ENCODE measurements around the gene RBFOX2. TPM values are rescaled to one million over a fixed set of nuclear protein-coding genes. Genes with fewer than 3 reads are reported as not detected.
"Not testable (repeated sequence)": the region's sequence is repeated elsewhere in the genome, so short reads cannot be mapped to it uniquely, and the experiment has no call there.

RBFOX2 gene
- total RNA-seq, 1 experiment from 2014 or later = 144 TPM

DNA sequence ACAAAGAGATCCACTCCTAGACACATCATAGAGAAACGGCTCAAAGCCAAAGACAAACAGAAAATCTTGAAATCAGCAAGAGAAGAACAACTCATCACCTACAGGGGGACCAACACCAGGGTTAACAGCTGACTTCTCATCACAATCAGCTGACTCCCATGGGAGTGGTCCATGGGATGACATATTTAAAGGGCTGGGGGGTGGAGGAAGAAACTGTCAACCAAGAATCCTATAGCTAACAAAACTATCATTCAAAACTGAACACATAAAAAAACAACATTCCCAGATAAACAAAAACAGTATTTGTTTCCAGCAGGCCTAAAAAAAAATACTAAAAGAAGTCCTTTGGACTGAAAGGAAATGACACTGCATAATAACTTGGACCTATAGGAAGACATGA, 224.2 kb downstream of the RBFOX2 start:
- no peaks in the 10 kb centered on the region for H3K9me3 ChIP-seq (replicated peaks)
- no peak overlapping the region for H3K27ac ChIP-seq
- H3K27me3 ChIP-seq (replicated peaks) = no peaks in the 10 kb centered on the region
- no peak overlapping the region for H3K4me3 ChIP-seq
- peaks cover 6% of the 10 kb centered on the region for H3K4me1 ChIP-seq (replicated peaks)
- no peak for DNase-seq (ENCODE audit: low read depth in 1 of 2, low spot score in 2 of 2)
- H3K36me3 ChIP-seq = peaks cover 69% of the 10 kb centered on the region

DNA sequence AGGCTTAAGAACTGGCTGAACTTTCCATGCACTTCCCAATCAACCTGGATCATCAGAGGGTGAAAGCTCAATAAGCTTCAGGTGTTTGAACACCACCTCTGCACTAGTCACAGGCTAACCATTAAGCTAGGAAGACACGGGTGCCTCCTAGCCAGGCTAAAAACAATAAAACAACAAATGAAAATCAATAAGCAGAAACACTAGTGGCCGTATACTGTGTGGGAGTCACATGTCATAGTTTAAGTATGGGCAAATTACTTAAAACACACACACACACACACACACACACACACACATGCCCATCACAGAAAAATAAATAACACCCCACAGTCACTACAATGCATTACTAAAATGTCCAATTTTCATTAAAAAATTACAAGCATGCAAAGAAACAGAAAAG, 225.7 kb downstream of the RBFOX2 start:
- H3K4me3 ChIP-seq = no peak overlapping the region
- no peaks in the 10 kb centered on the region for H3K27me3 ChIP-seq (replicated peaks)
- no peak for DNase-seq (ENCODE audit: low read depth in 1 of 2, low spot score in 2 of 2)
- H3K9me3 ChIP-seq (replicated peaks) = no peaks in the 10 kb centered on the region
- H3K36me3 ChIP-seq = peaks cover 60% of the 10 kb centered on the region
- H3K4me1 ChIP-seq (replicated peaks) = peaks cover 6% of the 10 kb centered on the region
- no peak overlapping the region for H3K27ac ChIP-seq

DNA sequence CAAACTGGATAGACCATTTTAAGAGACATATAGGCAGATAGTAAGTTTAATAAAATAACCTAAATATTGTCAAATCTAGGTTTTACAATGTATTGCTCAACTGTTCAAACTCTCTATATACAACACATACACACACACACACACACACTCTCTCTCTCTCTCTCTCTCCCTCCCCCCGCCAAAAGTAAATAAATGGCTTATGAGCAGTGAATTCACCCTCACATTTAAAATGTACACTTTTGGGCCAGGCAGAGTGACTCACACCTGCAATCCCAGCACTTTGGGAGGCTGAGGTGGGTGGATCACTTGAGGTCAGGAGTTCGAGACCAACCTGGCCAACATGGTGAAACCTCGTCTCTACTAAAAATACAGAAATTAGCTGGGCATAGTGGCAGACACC, 227.3 kb downstream of the RBFOX2 start:
- not testable (repeated sequence) for H3K9me3 ChIP-seq (replicated peaks); H3K27me3 ChIP-seq (replicated peaks); DNase-seq (ENCODE audit: low read depth in 1 of 2, low spot score in 2 of 2); H3K4me3 ChIP-seq; H3K27ac ChIP-seq; H3K4me1 ChIP-seq (replicated peaks)
- H3K36me3 ChIP-seq = peaks cover 62% of the 10 kb centered on the region

DNA sequence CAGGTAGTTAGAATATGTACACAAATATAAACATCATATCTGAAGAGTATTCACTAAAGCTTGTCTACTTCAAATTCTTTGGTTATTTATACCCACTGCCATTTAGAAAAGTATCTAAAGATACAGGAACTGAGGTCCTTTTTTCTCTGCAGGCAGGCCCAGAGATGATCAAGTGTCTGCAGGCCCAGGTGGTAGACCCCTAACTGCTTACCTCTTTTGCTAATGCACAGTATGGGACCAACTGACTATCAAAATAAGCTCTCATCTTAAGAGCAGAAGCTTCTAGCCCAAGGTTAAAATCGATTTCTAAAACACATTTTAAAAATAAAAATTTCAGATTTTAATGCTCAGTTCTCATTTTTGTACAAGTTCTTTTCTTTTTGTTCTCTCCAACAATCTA, 229.5 kb downstream of the RBFOX2 start:
- Histone ChIP-seq H3K27ac (no peak overlapping the region), H3K4me3 (no peak overlapping the region), H3K27me3 (replicated peaks) (no peaks in the 10 kb centered on the region), H3K4me1 (replicated peaks) (peaks cover 6% of the 10 kb centered on the region), H3K9me3 (replicated peaks) (no peaks in the 10 kb centered on the region), H3K36me3 (peaks cover 42% of the 10 kb centered on the region)
- no peak for DNase-seq (ENCODE audit: low read depth in 1 of 2, low spot score in 2 of 2)

DNA sequence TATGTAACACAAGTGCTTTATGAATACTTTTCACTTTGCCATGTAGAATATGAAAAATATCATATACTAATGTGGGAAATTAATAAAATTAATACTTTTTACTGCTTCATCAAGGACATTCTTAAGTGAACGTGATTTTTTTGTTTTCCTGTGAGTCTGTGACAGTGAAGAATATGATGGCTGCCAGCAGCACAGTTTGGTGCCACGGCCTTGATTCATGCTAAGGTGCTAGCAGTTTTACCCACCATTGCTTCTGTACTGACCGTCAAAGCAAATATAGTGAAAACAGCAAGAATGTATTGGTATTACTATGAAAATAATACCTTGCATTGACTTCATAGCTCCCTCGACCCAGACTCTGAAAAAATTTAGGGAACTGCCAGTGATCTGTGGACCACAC, 231.2 kb downstream of the RBFOX2 start:
- Histone ChIP-seq H3K36me3 (peaks cover 30% of the 10 kb centered on the region), H3K27me3 (replicated peaks) (no peaks in the 10 kb centered on the region), H3K4me3 (no peak overlapping the region), H3K27ac (no peak overlapping the region), H3K9me3 (replicated peaks) (no peaks in the 10 kb centered on the region), H3K4me1 (replicated peaks) (peaks cover 6% of the 10 kb centered on the region)
- no peak for DNase-seq (ENCODE audit: low read depth in 1 of 2, low spot score in 2 of 2)

DNA sequence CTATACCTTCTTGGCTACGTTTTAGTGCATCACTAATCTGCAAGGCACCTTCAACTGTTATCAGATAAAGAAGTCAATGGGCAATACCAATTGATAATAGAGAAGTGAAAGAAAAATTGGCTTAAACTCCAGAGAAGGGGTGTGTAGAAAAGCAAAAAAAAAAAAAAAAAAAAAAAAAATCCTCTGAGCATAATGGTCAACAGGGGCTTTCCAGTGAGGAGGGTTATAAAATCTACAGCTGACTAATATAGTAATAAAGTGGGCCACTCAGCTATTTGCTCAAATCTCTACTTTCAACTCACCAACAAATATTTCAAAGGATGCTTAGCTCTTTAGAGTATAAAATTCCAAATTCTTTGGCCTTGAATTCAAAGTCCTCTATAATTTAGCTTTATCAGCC, 233.1 kb downstream of the RBFOX2 start:
- no peak for DNase-seq (ENCODE audit: low read depth in 1 of 2, low spot score in 2 of 2)
- H3K4me1 ChIP-seq (replicated peaks) = no peaks in the 10 kb centered on the region
- H3K36me3 ChIP-seq = peaks cover 29% of the 10 kb centered on the region
- no peaks in the 10 kb centered on the region for H3K9me3 ChIP-seq (replicated peaks)
- no peak overlapping the region for H3K4me3 ChIP-seq
- no peak overlapping the region for H3K27ac ChIP-seq
- no peaks in the 10 kb centered on the region for H3K27me3 ChIP-seq (replicated peaks)

DNA sequence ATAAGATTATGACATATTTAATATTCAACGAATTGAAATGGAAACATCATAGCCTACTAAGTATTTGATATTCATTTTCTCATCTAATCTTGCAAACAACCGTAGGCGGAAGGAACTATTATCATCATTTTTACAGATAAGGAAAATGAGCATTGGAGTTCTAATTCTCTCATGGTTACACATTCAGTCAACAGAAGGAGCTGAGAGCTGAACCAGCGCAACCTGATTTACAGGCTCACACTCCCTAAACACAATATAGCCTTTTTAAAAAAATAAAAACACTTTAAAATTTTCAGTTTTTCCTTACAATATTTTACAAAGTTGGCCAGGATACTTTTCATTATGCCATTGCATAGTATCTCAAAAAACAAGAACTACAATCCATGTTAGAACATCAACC, 236.1 kb downstream of the RBFOX2 start:
- H3K4me1 ChIP-seq (replicated peaks) = no peaks in the 10 kb centered on the region
- H3K4me3 ChIP-seq = no peak overlapping the region
- H3K27ac ChIP-seq = no peak overlapping the region
- H3K36me3 ChIP-seq = peaks cover 26% of the 10 kb centered on the region
- H3K27me3 ChIP-seq (replicated peaks) = no peaks in the 10 kb centered on the region
- no peaks in the 10 kb centered on the region for H3K9me3 ChIP-seq (replicated peaks)
- no peak for DNase-seq (ENCODE audit: low read depth in 1 of 2, low spot score in 2 of 2)

DNA sequence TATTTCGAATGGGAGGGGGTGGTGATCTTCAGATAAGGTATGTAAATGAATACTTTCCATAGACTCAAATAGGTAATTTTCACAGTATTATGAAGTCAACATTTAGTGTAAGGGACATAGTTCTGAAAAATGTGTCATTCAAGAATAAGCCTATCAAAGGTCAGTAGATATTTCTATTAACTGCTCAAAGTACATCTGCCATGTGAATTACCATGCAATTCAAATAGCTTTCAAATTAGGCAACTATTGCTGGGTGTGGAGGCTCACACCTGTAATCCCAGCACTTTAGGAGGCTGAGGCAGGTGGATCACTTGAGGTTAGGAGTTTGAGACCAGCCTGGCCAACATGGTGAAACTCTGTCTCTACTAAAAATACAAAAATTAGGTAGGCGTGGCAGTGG, 236.8 kb downstream of the RBFOX2 start:
- H3K4me3 ChIP-seq; H3K4me1 ChIP-seq (replicated peaks); H3K27ac ChIP-seq; DNase-seq (ENCODE audit: low read depth in 1 of 2, low spot score in 2 of 2); H3K9me3 ChIP-seq (replicated peaks); H3K27me3 ChIP-seq (replicated peaks): not testable (repeated sequence)
- H3K36me3 ChIP-seq = peaks cover 31% of the 10 kb centered on the region

DNA sequence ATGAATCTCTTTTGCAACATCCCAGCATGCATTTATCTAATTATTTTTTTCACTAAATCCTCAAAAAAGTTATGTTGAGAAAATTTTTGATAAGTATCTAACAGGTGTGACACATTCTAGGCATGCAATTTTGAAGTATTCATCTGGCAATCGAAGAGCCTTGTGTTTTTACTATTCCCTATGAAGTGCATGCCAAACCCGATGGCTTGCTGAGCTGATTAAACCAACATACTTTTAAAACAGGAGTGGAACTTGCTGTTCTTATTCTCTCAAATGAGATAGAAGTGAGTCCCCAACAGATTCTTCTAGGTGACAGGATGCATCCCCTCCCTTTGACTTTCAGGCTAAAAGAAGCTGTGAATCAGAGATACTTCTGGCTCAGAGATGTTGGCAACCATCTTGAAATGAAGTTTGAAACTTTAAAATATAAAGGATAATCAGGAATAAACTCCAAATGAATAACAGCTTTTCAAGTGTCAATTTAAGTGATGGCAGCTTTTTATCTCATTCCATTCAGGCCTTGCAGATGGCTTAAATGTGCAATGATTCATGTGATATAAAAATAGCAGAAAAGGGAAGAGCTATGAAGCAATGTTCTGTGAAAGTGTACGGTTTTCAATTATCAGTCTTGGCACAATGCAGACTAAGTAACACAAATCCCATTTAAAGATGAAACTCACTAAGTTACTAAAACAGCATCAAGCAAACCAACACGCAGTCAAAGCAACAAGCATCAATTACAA, 243.3 kb downstream of the RBFOX2 start:
- Histone ChIP-seq H3K9me3 (replicated peaks) (no peaks in the 10 kb centered on the region), H3K4me1 (replicated peaks) (peaks cover 5% of the 10 kb centered on the region), H3K36me3 (peaks cover 55% of the 10 kb centered on the region), H3K4me3 (no peak overlapping the region), H3K27ac (no peak overlapping the region), H3K27me3 (replicated peaks) (no peaks in the 10 kb centered on the region)
- DNase-seq (ENCODE audit: low read depth in 1 of 2, low spot score in 2 of 2) = no peak

DNA sequence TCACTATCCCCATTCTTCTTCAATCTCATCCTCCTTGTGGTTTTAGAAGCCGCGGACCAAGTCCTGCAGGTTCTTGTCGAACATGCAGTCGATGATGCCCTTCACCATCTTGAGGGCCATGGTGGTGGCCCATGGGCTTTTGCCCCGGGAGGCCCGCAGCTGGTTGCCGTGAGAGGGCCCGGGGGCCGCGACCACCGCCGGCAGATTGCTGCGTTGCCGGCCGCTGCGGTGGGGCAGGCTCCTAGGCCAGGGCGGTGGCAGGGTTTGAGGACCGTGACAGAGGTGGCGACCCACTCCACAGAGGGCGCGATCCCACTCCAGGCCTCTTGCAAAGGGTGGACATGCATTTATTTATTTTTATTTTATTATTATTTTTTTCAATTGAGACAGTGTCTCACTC, 244.0 kb downstream of the RBFOX2 start:
- Histone ChIP-seq H3K27me3 (replicated peaks) (no peaks in the 10 kb centered on the region), H3K36me3 (peaks cover 53% of the 10 kb centered on the region), H3K4me1 (replicated peaks) (peaks cover 5% of the 10 kb centered on the region), H3K4me3 (no peak overlapping the region), H3K27ac (no peak overlapping the region), H3K9me3 (replicated peaks) (no peaks in the 10 kb centered on the region)
- DNase-seq (ENCODE audit: low read depth in 1 of 2, low spot score in 2 of 2) = no peak

DNA sequence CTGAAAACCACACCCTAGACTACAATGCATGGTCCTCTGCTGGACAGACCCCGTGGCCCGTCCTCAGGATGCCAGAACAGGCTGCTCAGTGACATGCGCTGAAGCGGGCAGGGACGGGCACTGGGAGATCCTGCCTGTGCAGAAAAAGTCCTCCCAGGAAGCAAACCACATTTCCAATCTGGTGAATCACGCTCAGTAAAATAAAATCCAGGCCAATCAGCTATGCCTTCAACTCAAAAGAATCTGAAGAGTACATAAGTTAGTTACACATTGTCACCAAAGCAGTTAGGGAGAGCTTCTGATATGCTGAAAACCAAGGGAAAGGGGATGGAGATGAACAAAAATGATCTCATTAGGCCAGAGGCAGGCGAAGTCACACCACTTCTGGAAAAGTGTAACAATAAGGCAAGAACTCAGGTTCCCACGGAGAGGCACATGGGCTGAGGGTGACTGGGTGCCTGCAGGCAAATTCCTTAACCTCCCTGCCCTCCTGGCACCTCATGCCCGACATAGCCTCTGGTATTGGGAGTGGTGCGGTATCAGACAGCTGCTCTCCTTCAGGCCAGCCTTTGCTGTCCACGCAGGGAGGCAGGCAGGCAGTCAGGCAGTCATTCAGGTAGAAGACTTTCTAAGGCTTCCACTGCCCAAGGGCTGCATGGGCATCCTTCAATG, 244.5 kb downstream of the RBFOX2 start:
- H3K4me1 ChIP-seq (replicated peaks) = peaks cover 5% of the 10 kb centered on the region
- no peaks in the 10 kb centered on the region for H3K9me3 ChIP-seq (replicated peaks)
- H3K36me3 ChIP-seq = peaks cover 53% of the 10 kb centered on the region
- H3K27ac ChIP-seq = no peak overlapping the region
- no peak for DNase-seq (ENCODE audit: low read depth in 1 of 2, low spot score in 2 of 2)
- H3K4me3 ChIP-seq = no peak overlapping the region
- no peaks in the 10 kb centered on the region for H3K27me3 ChIP-seq (replicated peaks)

DNA sequence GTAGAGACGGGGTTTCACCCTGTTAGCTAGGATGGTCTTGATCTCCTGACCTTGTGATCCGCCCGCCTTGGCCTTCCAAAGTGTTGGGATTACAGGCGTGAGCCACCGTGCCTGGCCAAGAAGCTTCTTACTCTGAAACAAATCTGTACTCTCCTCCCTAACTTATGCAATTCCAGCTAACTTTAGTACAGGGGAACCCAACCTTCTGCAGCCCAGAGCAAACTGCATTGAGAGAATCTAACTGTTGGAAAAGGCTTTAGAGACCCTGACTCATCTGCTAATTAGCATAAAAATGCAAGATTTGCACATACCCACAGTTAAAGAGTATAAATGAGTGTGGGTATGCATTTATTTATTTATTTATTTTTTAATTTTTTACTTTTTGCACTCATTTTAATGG, 246.1 kb downstream of the RBFOX2 start:
- Histone ChIP-seq H3K9me3 (replicated peaks) (no peaks in the 10 kb centered on the region), H3K27ac (no peak overlapping the region), H3K4me3 (no peak overlapping the region), H3K4me1 (replicated peaks) (peaks cover 20% of the 10 kb centered on the region), H3K36me3 (peaks cover 49% of the 10 kb centered on the region), H3K27me3 (replicated peaks) (no peaks in the 10 kb centered on the region)
- DNase-seq (ENCODE audit: low read depth in 1 of 2, low spot score in 2 of 2) = no peak

DNA sequence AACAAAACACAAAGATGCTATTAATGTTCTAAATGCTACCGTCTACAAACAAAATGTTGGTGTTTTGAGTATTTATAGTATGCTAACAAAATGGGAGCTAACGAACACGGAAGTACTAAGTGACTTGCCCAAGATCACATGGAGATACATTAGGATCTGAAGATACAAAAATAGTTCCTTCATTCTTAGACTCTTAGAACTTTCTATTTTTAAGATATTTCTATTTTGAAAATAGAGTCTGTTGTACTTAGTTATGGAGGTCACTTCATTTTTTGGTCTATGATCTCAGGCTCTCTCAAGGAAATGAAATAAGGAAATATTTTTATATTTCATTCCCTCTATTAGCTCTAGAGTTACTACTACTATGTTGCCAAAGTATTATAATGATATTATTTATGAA, 246.7 kb downstream of the RBFOX2 start:
- Histone ChIP-seq H3K9me3 (replicated peaks) (no peaks in the 10 kb centered on the region), H3K4me1 (replicated peaks) (peaks cover 25% of the 10 kb centered on the region), H3K4me3 (no peak overlapping the region), H3K36me3 (peaks cover 43% of the 10 kb centered on the region), H3K27me3 (replicated peaks) (no peaks in the 10 kb centered on the region), H3K27ac (no peak overlapping the region)
- no peak for DNase-seq (ENCODE audit: low read depth in 1 of 2, low spot score in 2 of 2)

DNA sequence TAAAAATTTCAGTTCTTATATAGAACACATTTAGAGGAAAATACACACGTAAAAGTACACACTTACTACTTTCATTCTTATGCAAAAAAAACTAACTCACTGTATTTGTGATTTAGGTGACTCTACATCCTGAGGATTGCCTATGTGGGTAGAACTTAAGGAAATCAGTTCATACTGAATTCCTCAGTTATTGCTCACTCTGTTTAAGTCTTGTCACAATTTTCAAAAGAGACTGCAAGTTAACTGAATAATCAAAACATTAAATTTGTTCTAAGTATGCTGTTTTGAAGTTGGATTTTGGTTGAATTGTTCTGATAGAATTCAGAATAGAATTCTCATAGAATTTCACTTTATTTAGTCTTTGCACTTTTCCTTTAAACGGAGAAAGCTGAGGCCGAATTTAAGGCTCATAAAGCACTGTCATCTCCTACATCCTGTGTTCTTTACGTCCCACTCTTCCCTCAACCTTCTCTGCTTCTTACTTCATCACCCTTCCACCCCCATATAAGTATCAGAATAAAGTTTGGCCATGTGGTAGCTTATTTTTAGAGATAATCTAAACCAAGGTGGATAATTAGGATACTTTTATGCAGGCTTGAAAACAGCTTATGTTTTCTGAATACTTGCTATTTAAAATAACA, 251.2 kb downstream of the RBFOX2 start:
- peak in 1 of 2 experiments; percentile 70 for DNase-seq (ENCODE audit: low read depth in 1 of 2, low spot score in 2 of 2)
- Histone ChIP-seq H3K4me1 (replicated peaks) (peaks cover 28% of the 10 kb centered on the region), H3K9me3 (replicated peaks) (no peaks in the 10 kb centered on the region), H3K27me3 (replicated peaks) (no peaks in the 10 kb centered on the region), H3K27ac (peak overlapping the region; percentile 91), H3K36me3 (peaks cover 27% of the 10 kb centered on the region), H3K4me3 (no peak overlapping the region)
